NCI-H2081 (cell line): ENCODE results near the gene EFNA5.
"Not testable (repeated sequence)": the region's sequence is repeated elsewhere in the genome, so short reads cannot be mapped to it uniquely, and the experiment has no call there.

Experiments
- DNase-seq, 2 experiments: peaks; one replicate each; lab custom pipeline; 2025; lab: John Stamatoyannopoulos, UW

EFNA5 gene

GRCh38 chr5:107517185-107518033, 153.3 kb downstream of the EFNA5 start:
- no peak for DNase-seq

DNA sequence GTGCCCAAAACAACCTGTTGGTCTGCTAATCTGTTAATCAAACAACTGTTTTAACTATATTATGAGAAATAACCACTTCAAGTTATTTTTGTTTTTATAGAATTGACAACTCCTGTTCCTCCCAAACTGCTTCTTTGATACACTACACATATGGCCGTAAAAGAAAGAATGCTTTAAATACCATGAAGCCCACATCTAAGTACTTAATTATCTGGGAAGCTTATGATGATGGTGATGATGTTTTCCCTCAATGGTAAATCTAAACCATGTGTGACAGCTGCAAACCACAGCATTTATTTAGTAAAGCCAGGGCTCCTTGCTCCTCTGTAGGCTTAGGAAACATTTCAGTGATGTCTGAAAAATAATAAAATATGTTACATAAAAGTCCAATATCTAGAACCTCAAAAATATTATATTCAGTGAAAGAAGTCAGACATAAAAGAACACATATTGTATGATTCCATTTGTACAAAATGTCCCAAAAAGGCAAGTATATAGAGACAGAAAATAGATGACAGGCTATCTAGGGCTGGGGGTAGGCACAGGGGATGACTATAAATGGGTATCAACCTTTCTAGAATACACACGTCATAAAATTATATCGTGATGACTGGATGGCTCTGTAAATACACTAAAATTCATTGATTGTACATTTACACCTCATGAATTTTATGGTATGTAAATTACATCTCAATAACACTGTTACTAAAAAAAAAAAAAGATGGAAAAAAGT, 154.1 kb downstream of the EFNA5 start:
- no peak for DNase-seq

- DNase-seq = no peak
Observed at GRCh38 chr5:107515521-107516080, 155.1 kb downstream of the EFNA5 start.

GRCh38 chr5:107514305-107514704, 156.4 kb downstream of the EFNA5 start:
- DNase-seq = no peak

DNA sequence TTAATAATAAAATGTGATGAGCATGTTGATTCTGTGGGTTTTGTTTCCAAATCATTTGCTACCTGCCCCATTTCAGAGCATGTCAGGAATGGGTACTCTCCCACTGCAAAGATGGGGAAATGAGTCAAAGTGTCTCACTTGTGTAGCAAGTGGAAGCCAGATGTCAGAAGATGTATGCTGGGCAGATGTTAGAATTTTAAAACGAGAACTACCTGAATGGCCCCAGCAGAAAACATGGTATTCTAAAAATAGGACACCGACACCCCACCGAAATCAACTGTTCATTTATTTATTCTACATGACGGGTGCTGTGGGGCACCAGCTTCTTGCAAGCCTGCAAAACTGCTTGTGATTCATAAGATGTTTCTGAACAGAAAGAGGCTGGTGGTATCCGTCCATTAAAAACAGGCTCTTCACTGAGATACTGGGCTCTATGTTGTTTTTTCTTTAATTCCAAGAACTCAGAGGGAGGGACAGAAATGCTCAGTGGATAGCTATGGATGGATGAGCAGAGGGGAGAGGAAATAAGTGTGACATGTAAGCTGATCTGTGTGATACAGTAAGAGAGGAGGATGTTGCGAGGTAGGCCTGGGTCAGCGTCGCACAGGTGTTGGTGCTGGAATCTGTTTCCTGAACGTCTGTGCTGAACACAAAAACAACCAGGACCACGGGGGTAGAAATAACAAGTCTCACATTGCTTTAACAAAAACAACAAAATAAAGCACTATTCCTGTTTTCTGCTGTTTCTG, 157.2 kb downstream of the EFNA5 start:
- no peak for DNase-seq

DNA sequence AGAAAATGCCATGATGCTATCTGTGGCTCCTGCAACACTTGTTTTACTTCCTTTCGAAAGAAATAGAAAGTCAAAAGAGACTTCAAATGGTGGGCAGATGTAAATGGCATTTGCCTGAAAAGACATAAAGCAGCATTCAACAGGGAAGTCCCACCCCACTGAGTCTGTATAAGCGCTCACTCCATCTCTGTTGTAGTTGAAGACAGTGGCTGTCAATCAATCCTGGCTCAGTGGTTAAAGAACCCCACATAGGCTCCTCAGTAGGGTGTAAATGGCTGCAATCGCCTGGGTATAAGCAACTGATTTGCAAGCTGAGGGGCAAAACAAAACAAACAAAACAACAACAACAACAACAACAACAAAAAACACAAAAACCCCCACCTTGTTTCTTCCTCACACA, 158.7 kb downstream of the EFNA5 start:
- no peak for DNase-seq

DNA sequence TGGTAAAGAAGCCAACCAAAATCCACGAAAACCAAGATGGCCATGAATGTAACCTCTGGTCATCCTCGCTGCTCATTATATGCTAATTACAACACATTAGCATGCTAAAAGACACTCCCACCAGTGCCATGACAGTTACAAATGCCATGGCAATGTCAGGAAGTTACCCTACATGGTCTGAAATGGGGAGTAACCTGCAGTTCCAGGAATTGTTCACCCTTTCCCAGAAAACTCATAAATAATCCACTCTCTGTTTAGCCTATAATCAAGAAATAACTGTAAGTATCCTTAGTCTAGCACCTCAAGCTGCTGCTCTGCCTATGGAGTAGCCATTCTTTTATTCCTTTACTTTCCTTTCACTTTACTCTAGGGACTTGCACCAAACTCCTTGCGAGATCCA, 160.6 kb downstream of the EFNA5 start:
- no peak for DNase-seq

- DNase-seq = no peak
Observed at GRCh38 chr5:107508097-107508496, 162.6 kb downstream of the EFNA5 start.

GRCh38 chr5:107505763-107506534, 164.8 kb downstream of the EFNA5 start:
- peak in 1 of 2 experiments; percentile 17 for DNase-seq

DNA sequence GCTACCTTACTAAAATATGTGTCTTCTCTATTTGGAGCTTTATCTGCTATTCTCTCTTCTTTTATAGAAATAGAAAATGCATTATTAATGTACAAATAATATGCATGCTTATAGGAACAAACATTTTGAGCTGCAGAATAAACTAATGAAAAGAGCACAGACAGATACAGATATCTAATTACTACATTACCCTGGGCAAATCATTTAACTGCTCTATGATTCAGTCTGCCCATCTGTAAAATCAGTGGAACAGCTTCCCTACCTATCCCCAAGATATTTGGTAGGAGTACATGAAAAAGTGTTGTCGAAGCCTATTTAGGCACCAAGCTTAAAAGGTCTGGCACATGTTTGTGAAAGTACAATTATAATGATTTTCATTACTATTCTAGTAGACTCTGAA, 166.3 kb downstream of the EFNA5 start:
- DNase-seq = no peak

DNA sequence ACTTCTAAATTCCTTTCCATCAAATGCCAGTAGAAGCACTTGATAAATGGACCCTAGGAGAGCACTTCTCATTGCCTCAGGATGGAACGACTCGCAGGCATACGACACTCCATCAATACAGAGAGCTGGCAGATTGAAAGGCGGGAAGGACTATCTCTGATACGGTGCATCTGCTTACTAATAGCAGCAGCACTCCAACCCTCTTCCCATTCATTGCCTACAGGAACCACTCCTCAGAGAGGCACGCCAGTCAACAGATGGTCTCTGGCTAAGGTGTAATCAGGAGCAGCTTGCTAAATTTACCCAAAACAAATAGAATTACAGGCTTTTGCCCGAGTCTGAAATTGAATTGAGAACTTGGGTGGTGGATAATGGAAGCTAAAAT, 168.1 kb downstream of the EFNA5 start:
- DNase-seq = peak; percentile 62 to 86

GRCh38 chr5:107501965-107502675, 168.6 kb downstream of the EFNA5 start:
- peak; percentile 36 to 58 for DNase-seq

DNA sequence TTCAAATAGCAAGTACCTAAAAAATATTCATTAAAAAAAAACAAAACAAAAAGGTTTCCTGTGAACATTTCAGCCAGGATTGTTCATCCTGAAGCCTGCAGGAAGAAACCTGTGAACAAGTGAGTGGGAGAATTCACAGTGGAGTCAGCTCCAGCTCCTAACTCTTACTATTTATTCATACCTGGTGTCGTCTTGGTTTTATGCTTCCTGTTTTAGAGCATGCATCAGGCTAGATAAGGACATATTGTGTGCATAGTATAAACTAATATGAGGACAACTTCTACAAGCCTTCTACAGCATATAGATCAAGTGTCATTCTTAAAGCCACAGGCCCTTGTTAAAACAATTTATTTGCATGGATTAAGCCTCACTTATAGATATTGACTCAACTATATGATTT, 169.9 kb downstream of the EFNA5 start:
- no peak for DNase-seq

GRCh38 chr5:107500347-107500746, 170.4 kb downstream of the EFNA5 start:
- no peak for DNase-seq

GRCh38 chr5:107499776-107500175, 171.0 kb downstream of the EFNA5 start:
- peak in 1 of 2 experiments; percentile 10 for DNase-seq

GRCh38 chr5:107499237-107499636, 171.5 kb downstream of the EFNA5 start:
- DNase-seq = no peak

DNA sequence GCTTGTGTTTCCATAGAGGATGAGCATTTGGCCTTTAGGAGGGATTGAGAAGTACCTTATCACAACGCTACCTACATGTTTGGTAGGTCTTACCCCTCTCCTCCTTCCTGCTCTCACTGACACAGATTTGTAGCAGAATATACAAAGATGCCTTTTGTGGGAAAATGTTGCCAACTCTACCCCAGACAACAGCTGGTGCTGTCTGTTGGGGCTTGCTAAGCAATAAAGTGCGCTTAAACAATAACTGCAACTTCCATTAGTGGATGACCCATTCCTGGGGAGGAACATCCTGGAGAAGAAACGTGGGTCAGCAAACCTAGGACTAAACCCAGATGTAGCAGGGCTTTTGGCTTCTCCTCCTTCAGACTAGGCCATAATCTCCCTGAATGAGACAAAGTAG, 174.3 kb downstream of the EFNA5 start:
- DNase-seq = no peak

DNA sequence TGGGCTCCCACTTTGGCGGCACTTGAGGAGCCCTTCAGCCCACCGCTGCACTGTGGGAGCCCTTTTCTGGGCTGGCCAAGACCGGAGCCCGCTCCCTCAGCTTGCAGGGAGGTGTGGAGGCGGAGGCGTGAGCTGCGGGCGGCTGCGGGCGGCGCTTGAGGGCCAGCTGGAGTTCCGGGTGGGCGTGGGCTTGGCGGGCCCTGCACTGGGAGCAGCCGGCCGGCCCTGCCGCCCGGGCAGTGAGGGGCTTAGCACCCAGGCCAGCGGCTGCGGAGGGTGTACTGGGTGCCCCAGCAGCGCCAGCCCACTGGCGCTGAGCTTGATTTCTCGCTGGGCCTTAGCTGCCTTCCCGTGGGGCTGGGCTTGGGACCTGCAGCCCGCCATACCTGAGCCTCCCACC, 176.6 kb downstream of the EFNA5 start:
- not testable (repeated sequence) for DNase-seq

GRCh38 chr5:107487056-107487542, 183.6 kb downstream of the EFNA5 start:
- no peak for DNase-seq

DNA sequence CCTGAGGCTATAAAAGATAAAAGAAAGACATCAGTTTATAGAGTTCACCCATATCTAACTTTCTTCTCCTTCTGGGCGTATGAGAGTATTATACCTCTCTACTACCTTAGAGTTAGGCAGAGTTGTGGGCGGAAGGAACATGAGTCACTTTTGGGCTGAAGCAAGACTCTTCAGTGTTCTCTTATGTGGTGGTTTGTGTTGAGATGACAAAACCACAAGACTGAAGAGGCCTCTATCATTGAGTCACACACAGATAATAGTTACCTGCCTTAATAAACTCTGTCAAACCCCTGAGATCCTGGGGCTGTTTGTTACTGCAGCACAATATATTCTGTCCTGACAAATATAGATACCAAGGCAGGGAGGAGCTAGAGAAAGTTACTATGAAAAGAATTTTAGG, 184.2 kb downstream of the EFNA5 start:
- no peak for DNase-seq

DNA sequence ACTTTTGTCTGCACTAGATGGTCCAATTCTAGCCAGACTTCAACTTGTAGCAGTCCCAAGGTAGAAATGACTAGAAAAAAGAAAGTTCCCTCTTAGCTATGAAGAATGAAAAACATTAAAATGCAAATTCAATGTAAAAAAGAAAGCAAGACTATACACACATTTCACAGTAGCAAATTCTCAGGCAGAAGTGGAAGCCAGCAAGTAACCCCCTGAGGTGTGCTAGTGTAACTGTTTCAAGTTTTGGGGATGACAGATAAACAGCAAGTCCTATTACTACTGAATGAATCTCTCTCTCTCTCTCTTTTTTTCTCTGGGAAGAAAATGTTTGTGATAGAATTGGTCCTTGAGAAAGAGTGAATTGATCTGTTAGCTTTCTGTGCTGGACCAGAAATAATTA, 185.6 kb downstream of the EFNA5 start:
- no peak for DNase-seq
